OCI-LY7 (cell line): ENCODE data around the gene ANKRD18A. TPM values are rescaled to one million over a fixed set of nuclear protein-coding genes. Genes with fewer than 3 reads are reported as not detected.

Experiments used
- Bru-seq: library from RNA; stranded (reverse); fragments of 400-500 nt; gene quantifications from one replicate; lab custom pipeline; 2021; lab: Mats Ljungman, UMichigan
- BruChase-seq, 2 experiments: library from RNA; stranded (reverse); fragments of 400-500 nt; gene quantifications; one replicate each; lab custom pipeline; 2021; lab: Mats Ljungman, UMichigan
- BruUV-seq: library from RNA; stranded (reverse); fragments of 400-500 nt; replicated peaks from 2 replicates; lab custom pipeline; 2021; lab: Mats Ljungman, UMichigan
- CTCF ChIA-PET: fragments of 300-600 bp; sonication (Branson Sonifier 250); formaldehyde crosslinking; loops from one replicate; lab custom pipeline; 2022; ENCODE audit warnings: antibody characterized with exemption; ENCODE audit not compliant: unreplicated experiment; lab: Charles Lee
- POLR2A ChIA-PET: fragments of 300-600 bp; sonication (Branson Sonifier 250); formaldehyde crosslinking; loops from one replicate; lab custom pipeline; 2022; ENCODE audit warnings: antibody characterized with exemption; lab: Charles Lee
- DNase-seq: peaks from one replicate; pipeline ENCODE4 v3.0.0-alpha.2; 2015; ENCODE audit warnings: low spot score
- H2AFZ ChIP-seq: fragments of 200-600 bp; sonication (generic), shearing (Covaris generic); 2 replicates; pipeline ENCODE4 v1.6.1; 2014; ENCODE audit warnings: mild to moderate bottlenecking, antibody characterized with exemption, low read length, moderate library complexity
- H3K27ac ChIP-seq: fragments of 200-600 bp; sonication (generic); 2 replicates; pipeline ENCODE4 v1.5.1; 2014; ENCODE audit warnings: mixed run types, low read depth, mild to moderate bottlenecking, moderate library complexity, low read length, inconsistent platforms; ENCODE audit not compliant: poor library complexity, severe bottlenecking
- H3K36me3 ChIP-seq: fragments of 200-600 bp; sonication (generic); 2 replicates; pipeline ENCODE4 v1.6.1; 2014; ENCODE audit warnings: mild to moderate bottlenecking, antibody characterized with exemption, low read length, moderate library complexity, mixed read lengths; ENCODE audit not compliant: insufficient read depth
- H3K4me1 ChIP-seq: fragments of 200-600 bp; sonication (generic); 2 replicates; pipeline ENCODE4 v1.5.1; 2014; ENCODE audit warnings: mild to moderate bottlenecking, low read length; ENCODE audit not compliant: insufficient read depth, poor library complexity, severe bottlenecking
- H3K4me2 ChIP-seq: fragments of 200-600 bp; sonication (generic); 2 replicates; pipeline ENCODE4 v1.6.1; 2014; ENCODE audit warnings: mild to moderate bottlenecking, low read length
- H3K4me3 ChIP-seq: fragments of 200-600 bp; sonication (generic); 2 replicates; pipeline ENCODE4 v1.5.1; 2014; ENCODE audit warnings: mild to moderate bottlenecking, low read depth, low read length; ENCODE audit not compliant: poor library complexity, severe bottlenecking
- H3K79me2 ChIP-seq: fragments of 200-600 bp; sonication (generic); 2 replicates; pipeline ENCODE4 v1.6.1; 2016; ENCODE audit warnings: low read depth, mild to moderate bottlenecking, low read length, moderate library complexity, mixed read lengths; ENCODE audit not compliant: insufficient read depth
- H3K9me2 ChIP-seq: fragments of 200-600 bp; sonication (generic); 2 replicates; pipeline ENCODE4 v1.6.1; 2016; ENCODE audit warnings: mild to moderate bottlenecking, low read length, mixed read lengths; ENCODE audit not compliant: insufficient read depth
- H3K9me3 ChIP-seq: fragments of 200-600 bp; sonication (generic); 2 replicates; pipeline ENCODE4 v1.6.1; 2014; ENCODE audit warnings: mild to moderate bottlenecking, mixed run types, low read length, mixed read lengths
- H4K20me1 ChIP-seq: fragments of 200-600 bp; sonication (generic); 2 replicates; pipeline ENCODE4 v1.6.1; 2014; ENCODE audit warnings: mild to moderate bottlenecking, antibody characterized with exemption, low read length, moderate library complexity, mixed read lengths; ENCODE audit not compliant: insufficient read depth
- EZH2phosphoT487 ChIP-seq: fragments of 200-600 bp; sonication (generic); IDR thresholded peaks from 2 replicates; pipeline ENCODE4 v1.6.1; 2018; ENCODE audit warnings: low read depth, borderline replicate concordance, mild to moderate bottlenecking, mixed run types, antibody characterized with exemption, low read length, moderate library complexity, mixed read lengths
- intact Hi-C: fragments of 100-400 bp; cut with micrococcal nuclease; formaldehyde crosslinking; loops from one replicate; pipeline ENCODE4 v1.10.0; 2022; ENCODE audit not compliant: unreplicated experiment
- long read RNA-seq: library from polyadenylated mRNA; stranded (forward); transcript quantifications from one replicate; pipeline ENCODE4 v2.0.0, GENCODE V29; 2022
- total RNA-seq, 2 experiments: library from RNA; depleted of rRNA in 1 of 2; stranded (reverse); fragments of >200 nt in 1 of 2; shearing (Covaris generic) in 1 of 2; gene quantifications; 2 replicates each; pipeline ENCODE4 v1.2.3, GENCODE V29; 2014 to 2022
- TF ChIP-seq, protein P1 (sequence below): fragments of 200-600 bp; sonication (generic); conservative IDR thresholded peaks from 2 replicates; pipeline ENCODE4 v1.5.1; 2014; ENCODE audit warnings: mild to moderate bottlenecking, antibody characterized with exemption, low read length, moderate library complexity, mixed read lengths

ANKRD18A gene
- total RNA-seq (2014; rRNA removed; shearing (Covaris generic)) (not detected in 2 replicates), total RNA-seq (2022) (not detected in 2 replicates), Bru-seq, nascent RNA (percentile 8 among the genes with signal in this experiment), BruChase-seq, experiment 1, labeled RNA remaining after a 6-hour chase (percentile 6 among the genes with signal in this experiment), BruChase-seq, experiment 2, labeled RNA remaining after a 2-hour chase (percentile 10 among the genes with signal in this experiment)
- long read RNA-seq = 0 reads

DNA sequence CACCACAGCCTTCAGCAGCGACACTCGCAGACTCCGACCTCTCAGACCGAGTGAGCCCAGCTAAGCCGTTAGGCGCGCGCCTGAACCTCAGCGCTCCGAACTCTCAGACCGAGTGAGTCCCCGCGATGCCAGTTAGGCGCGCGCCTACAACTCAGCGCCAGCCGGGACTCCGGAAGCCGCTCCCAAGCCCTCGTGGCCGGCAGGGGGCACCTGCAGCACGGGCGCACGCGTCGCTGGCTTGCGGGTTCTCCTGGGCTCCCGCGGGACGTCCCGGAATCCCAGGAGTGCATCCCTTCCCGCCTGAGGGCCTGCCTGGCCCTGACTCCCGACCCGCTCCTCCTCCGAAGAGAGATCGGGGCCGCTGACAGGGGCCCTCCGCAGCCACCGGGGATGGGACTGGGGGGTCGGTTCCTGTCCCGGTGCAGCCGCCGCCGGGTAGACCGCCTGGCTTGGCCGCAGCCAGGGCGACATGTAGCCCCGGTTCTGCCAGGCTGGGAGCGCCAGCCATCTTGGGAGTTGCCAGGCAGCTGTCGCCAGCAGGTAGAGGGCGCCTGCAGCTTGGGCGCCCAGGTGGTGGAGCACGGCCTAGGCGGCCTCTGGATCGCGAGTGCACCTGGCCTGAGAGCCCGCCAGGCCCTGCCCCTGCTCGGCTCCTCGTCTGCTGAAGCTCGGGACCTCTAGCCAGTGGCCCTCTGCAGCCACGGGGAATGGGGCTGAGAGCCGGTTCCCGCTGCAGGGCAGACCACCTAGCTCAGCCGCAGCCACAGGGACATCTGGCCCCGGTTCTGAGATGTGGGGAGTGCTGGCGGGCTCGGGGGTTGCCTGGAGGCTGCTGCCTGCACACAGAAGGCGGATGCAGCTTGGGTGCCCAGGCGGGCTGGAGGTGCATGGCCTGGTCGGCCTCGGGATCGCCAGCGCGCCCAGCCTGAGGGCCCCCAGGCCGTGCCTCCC lies at the start of gene ANKRD18A:
ANKRD18A (minus strand) TSS at position 114 of the 951 bp plus-strand sequence. CDS start 311 bp downstream, outside the sequence.
- CTCF ChIA-PET = no interaction called here
- H3K27ac ChIP-seq = no peak within 1 kb of the TSS
- no TSS peak for BruUV-seq

DNA sequence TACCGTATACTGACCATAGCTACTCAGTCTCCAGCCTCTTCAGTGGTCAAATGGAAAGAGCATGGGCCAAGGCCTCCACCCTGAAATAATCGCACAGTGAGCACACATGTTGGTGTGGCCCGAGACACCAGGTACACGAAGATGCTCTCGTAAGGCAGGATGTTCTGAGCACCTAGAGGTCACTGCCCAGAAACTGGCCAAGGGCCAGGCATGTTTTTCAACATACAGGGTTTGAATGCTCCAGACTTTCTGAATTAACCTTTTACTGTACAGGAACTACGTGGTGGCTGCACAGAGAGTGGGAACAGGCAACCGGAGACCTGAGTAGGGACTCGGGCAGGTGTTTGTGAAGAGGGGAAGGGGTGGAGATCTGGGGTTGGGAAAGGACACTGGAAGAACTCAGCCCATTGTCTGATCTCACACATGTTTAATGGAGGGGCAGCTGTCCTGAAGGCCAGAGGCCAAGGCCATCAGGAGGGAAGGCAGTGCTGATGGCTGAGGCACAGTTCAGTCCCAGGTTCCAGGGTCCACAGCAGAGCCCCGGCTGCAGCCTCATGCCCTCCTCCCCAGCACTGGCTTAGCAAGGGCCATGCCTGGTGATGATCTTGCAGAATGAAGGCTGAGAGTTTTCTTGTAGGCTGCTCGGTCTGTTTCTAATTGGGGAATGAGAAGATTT lies 48.5 kb upstream of the ANKRD18A start:
- no peaks in the 10 kb centered on the region for H3K79me2 ChIP-seq
- intact Hi-C loops = no loop called here
- no peaks in the 10 kb centered on the region for H4K20me1 ChIP-seq
- no peak overlapping the region for H3K4me2 ChIP-seq
- H3K9me3 ChIP-seq = no peaks in the 10 kb centered on the region
- CTCF ChIA-PET = no interaction called here
- H3K4me1 ChIP-seq = no peaks in the 10 kb centered on the region
- POLR2A ChIA-PET = no interaction called here
- DNase-seq = no peak
- no TSS peak for BruUV-seq
- no peak overlapping the region for H2AFZ ChIP-seq
- H3K4me3 ChIP-seq = no peak overlapping the region
- H3K36me3 ChIP-seq = no peaks in the 10 kb centered on the region
- no peak for TF ChIP-seq EZH2phosphoT487
- TF ChIP-seq, protein P1, sequence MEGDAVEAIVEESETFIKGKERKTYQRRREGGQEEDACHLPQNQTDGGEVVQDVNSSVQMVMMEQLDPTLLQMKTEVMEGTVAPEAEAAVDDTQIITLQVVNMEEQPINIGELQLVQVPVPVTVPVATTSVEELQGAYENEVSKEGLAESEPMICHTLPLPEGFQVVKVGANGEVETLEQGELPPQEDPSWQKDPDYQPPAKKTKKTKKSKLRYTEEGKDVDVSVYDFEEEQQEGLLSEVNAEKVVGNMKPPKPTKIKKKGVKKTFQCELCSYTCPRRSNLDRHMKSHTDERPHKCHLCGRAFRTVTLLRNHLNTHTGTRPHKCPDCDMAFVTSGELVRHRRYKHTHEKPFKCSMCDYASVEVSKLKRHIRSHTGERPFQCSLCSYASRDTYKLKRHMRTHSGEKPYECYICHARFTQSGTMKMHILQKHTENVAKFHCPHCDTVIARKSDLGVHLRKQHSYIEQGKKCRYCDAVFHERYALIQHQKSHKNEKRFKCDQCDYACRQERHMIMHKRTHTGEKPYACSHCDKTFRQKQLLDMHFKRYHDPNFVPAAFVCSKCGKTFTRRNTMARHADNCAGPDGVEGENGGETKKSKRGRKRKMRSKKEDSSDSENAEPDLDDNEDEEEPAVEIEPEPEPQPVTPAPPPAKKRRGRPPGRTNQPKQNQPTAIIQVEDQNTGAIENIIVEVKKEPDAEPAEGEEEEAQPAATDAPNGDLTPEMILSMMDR = no peak
- no peak overlapping the region for H3K27ac ChIP-seq
- no peaks in the 10 kb centered on the region for H3K9me2 ChIP-seq

More for the DNA sequence above, at the start of gene ANKRD18A:
- POLR2A ChIA-PET = no interaction called here
- H3K79me2 ChIP-seq = no peaks in the 10 kb centered on the region
- H2AFZ ChIP-seq = no peak within 1 kb of the TSS
- intact Hi-C loops = no loop called here
- no peaks in the 10 kb centered on the region for H3K9me3 ChIP-seq
- H3K4me1 ChIP-seq = no peaks in the 10 kb centered on the region
- no peaks in the 10 kb centered on the region for H3K36me3 ChIP-seq
- no peak within 1 kb of the TSS for H3K4me2 ChIP-seq
- TF ChIP-seq EZH2phosphoT487 = no peak
- TF ChIP-seq, protein P1 = no peak
- no peaks in the 10 kb centered on the region for H4K20me1 ChIP-seq
- no peak for DNase-seq
- H3K9me2 ChIP-seq = no peaks in the 10 kb centered on the region
- no peak within 1 kb of the TSS for H3K4me3 ChIP-seq
